ENCODE data around the gene NUTF2.
"Not testable (repeated sequence)": the region's sequence is repeated elsewhere in the genome, so short reads cannot be mapped to it uniquely, and the experiment has no call there.

Gene NUTF2

GRCh38 chr16:67864044-67864443, 17.3 kb downstream of the NUTF2 start:
- not testable (repeated sequence) for DNase-seq (ENCODE audit: low read depth)

DNA sequence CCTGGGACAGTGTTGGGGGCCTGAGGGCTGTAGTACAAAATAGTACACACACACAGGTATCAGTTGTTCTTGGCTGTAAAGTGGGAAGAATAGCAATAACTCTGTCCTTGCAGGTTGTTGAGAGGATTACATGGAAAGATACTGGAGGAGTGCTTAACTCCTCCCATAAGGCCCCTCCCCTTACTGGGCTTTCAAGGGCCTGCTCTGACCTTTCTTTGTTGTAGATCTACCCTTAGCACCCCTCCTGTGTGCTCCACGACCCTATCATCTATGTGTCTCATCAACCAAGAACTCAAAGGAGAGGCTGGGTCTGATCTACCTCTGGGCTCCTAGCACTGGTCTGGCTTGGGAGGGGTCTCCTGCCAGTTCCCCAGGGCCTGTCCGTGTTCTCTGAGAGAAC, 17.9 kb downstream of the NUTF2 start:
- no peak for DNase-seq (ENCODE audit: low read depth)

DNA sequence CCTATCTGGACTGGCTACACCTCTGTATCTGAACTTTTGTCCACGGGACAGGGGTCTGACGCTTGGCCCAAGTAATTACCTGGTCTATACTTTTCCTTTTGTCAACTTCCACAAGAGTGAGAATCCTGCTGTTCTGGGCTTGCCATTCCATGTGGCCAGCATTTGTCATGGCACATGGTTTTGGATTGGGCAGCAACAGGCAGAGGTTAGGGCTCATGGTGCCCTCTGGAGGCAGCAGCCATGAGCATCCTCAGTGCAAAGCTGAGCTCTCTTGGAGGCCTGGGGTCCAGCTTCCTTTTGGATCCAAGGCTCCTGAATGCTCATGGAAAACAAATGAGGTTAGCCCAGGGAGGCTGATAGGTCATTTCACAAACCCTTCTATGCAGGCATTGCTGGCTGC, 18.6 kb downstream of the NUTF2 start:
- DNase-seq (ENCODE audit: low read depth): no peak

DNA sequence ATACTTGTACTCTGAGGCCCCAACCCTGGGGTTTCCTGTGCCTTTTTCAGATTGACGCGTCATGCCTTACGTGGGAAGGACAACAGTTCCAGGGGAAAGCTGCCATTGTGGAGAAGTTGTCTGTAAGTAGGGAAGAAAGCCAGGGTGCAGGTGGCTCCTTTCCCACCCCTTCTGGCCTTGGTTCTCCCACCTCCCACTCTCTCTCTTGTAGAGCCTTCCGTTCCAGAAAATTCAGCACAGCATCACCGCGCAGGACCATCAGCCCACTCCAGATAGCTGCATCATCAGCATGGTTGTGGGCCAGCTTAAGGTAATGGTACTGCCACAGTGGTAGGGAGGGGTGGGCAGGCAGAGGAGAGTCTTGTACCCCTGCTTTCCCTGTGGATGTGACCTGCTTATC, 21.6 kb downstream of the NUTF2 start:
- DNase-seq (ENCODE audit: low read depth): no peak

DNA sequence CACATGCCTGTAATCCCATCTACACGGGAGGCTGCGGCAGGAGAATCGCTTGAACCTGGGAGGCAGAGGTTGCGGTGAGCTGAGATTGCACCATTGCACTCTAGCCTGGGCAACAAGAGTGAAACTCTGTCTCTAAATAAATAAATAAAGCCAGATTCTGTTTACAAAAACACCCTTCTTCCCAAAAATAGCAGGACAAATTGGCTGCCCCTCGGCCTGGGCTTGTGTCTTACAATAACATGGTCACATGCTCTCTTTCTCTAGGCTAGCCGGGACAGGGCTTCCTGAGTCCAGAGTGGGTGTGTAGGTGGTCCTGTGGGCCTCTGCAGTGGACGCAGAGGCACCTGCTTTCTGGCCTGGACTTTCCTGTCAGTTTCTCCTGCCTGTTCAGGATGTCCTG, 22.9 kb downstream of the NUTF2 start:
- DNase-seq (ENCODE audit: low read depth): no peak

- DNase-seq (ENCODE audit: low read depth): no peak
These were observed 24.5 kb downstream of the NUTF2 start for GRCh38 chr16:67871256-67871655.

GRCh38 chr16:67872131-67872630, 25.4 kb downstream of the NUTF2 start:
- DNase-seq (ENCODE audit: low read depth): no peak

DNA sequence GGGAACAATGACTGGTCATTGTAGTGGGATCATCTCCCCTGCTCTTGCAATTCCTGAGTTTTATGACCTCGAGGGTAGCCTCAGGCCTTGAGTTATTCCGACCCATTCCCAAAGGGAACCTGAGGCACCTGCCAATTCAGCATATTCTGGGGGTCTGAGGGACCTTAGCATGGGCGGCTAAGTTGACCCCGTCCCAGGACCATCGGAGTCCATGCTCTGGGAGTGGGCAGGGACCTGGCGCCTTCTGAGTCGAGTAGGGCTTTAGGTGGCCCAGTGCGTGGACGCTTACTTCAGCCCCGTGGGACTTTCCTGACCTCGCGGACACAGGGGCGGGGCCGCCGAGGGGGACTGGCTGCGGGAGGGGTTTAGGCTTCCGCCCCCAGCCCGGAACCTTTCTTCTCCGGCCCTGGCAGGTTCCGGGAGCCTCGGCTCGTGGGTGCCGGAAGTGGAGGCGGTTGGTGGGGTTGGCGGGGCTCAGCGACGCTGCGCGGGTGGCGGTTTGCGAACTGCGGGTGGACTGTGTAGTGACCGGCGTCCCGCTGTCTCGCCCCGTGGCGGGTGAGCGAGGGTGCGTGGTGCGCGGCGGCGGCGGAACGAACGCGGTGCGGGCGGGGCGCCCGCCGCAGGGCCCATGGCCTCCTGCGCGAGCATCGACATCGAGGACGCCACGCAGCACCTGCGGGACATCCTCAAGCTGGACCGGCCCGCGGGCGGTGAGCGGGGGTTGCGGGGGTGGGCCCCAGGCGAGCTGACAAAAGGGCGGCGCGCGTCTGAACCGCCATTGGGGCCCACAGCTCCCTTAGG, 26.1 kb downstream of the NUTF2 start, which contains the start of gene EDC4:
EDC4 (plus strand) TSS at position 422 of the 804 bp plus-strand sequence; CDS start at position 632, 210 bp downstream.
- peak; percentile 76 for DNase-seq (ENCODE audit: low read depth)

DNA sequence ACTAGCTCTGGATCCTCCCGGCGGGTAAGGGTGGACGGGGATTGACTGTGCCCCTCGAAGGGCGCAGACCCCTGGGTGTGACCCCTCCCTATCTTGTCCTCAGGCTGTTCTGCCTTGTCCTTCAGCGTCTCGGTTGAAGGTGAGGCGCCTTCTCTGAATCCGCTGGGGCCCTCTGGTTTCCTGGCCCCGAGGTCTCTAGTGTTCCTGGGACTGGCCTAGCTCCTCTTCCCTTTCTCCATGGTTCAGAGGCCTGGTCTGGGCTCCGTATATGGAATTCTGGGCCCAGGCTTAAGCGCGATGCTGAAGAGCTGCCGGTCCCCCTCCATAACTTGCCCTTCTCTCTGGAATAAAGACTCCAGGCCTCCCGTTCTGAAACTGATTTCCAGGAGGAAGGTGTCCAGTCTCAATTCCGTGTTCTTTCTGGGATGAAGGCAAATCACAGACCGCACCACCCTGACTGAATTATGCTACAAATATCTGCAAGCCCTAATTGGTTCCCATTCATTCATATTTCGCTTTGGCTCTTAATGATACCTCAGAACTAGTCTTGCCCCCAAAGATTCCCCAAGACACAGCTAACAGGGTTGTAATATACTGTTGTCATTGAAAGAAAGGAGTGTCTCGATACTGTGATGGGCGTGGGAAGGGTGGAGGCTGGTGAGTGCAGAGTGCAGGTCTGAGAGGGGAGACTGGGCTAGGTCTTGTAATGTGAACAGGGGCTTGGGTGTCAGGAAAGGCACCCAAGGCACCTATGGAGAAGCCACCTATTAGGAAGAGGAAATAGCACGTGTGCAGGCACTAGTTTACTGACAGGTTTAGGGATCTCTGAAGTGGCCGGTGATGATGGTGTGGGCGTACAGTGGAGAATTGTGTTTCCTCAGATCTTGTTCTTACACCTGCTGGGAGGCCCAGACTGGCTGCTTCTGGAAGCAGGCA, 27.0 kb downstream of the NUTF2 start:
- no peak for DNase-seq (ENCODE audit: low read depth)

GRCh38 chr16:67874372-67874771, 27.6 kb downstream of the NUTF2 start:
- no peak for DNase-seq (ENCODE audit: low read depth)

DNA sequence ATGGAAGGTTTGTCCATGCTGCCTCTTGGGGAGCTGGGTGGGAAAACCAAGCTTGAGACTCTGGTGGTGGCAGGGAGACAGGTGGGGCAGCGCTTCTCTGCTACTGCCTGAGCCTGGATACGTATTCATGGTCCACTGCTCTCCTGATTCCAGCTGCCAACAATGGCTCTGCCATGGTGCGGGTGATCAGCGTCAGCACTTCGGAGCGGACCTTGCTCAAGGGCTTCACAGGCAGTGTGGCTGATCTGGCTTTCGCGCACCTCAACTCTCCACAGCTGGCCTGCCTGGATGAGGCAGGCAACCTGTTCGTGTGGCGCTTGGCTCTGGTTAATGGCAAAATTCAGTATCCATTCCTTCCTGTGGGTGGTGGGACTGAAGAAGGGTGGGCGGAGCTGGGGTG, 30.3 kb downstream of the NUTF2 start:
- DNase-seq (ENCODE audit: low read depth): no peak

- DNase-seq (ENCODE audit: low read depth): no peak
These were observed 31.5 kb downstream of the NUTF2 start for GRCh38 chr16:67878232-67878631.

DNA sequence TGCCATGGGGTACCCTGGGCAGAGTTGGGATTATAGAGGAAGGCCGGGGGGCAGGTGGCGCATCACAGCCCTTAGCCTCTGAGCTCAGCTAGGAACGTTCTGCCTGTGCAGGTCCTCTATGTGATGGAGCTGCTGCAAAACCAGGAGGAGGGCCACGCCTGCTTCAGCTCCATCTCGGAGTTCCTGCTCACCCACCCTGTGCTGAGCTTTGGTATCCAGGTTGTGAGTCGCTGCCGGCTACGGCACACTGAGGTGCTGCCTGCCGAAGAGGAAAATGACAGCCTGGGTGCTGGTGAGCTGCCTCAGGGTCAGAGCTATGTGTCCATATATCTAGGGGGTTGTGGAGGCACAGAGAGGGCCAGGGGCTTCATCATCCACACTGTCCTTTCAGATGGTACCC, 32.1 kb downstream of the NUTF2 start:
- no peak for DNase-seq (ENCODE audit: low read depth)

GRCh38 chr16:67879462-67879861, 32.7 kb downstream of the NUTF2 start:
- DNase-seq (ENCODE audit: low read depth): no peak

DNA sequence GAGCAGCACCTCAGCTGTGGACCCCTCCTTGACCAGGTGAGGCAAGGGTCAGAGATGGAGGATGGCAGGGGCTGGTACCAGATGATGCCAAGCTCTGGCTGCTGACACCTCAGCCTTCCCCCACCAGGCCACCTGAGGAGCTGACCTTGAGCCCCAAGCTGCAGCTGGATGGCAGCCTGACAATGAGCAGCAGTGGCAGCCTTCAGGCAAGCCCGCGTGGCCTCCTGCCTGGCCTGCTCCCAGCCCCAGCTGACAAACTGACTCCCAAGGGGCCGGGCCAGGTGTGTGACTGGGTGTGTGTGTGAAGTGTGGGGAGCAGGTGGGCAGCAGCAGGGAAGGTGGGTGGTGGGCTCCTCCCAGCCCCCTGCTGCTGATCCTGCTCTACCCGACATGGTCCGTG, 33.2 kb downstream of the NUTF2 start:
- no peak for DNase-seq (ENCODE audit: low read depth)

GRCh38 chr16:67880584-67880983, 33.9 kb downstream of the NUTF2 start:
- DNase-seq (ENCODE audit: low read depth): no peak

DNA sequence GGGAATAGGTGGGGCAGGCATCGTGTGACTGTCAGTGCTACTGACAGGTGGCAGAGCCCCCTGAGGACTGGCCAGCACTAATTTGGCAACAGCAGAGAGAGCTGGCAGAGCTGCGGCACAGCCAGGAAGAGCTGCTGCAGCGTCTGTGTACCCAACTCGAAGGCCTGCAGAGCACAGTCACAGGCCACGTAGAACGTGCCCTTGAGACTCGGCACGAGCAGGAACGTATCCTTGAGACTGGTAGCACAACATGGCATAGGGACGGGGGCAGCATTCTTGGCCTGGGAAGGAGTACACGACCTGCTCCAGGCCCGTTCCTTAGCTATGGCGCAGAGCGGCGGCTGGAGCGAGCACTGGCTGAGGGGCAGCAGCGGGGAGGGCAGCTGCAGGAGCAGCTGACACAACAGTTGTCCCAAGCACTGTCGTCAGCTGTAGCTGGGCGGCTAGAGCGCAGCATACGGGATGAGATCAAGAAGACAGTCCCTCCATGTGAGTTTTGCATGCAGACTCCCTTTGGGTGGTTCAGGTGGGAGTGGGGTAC, 35.0 kb downstream of the NUTF2 start:
- DNase-seq (ENCODE audit: low read depth): no peak

DNA sequence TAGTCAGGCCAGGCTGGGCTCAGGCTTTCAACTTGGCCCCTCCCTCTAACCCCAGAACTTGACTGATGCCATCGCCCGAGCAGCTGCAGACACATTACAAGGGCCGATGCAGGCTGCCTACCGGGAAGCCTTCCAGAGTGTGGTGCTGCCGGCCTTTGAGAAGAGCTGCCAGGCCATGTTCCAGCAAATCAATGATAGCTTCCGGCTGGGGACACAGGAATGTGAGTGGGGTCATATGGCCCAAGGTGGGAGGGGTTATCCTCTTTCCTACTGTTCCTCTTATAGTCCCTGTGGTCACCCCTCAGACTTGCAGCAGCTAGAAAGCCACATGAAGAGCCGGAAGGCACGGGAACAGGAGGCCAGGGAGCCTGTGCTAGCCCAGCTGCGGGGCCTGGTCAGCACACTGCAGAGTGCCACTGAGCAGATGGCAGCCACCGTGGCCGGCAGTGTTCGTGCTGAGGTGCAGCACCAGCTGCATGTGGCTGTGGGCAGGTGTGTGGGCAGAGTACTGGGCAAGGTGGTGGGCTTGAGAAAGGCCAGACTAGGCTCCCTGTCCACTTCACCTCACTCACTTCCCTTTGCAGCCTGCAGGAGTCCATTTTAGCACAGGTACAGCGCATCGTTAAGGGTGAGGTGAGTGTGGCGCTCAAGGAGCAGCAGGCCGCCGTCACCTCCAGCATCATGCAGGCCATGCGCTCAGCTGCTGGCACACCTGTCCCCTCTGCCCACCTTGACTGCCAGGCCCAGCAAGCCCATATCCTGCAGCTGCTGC, 35.8 kb downstream of the NUTF2 start:
- no peak for DNase-seq (ENCODE audit: low read depth)

DNA sequence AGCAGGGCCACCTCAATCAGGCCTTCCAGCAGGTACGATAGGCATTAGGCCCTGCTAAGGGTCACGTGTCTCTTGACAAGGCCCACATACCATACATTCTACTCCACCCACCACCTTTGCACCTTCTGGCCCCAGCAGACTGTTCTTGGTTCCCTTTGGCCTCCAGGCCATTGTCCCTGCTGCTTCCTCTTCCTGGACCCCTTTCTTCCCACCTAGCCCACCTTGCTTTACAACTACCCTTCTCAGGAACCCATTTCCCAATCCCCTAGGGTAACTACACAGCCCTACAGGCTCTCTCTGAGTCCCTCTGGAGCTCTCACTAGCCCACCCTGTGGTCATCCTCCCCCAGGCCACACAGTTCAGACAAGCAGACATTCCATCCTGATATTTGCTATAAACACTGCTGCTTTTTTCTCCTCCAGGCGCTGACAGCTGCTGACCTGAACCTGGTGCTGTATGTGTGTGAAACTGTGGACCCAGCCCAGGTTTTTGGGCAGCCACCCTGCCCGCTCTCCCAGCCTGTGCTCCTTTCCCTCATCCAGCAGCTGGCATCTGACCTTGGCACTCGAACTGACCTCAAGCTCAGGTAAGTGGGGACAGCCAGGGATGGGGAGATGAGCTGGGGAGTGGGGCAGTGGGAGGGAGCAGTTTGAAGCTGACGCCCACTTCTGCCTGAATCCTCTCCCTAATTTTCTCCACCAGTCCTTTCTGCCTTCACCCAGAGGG, 36.6 kb downstream of the NUTF2 start:
- DNase-seq (ENCODE audit: low read depth): no peak

- peak; percentile 53 for DNase-seq (ENCODE audit: low read depth)
These were observed 37.1 kb downstream of the NUTF2 start for GRCh38 chr16:67883872-67884261.

DNA sequence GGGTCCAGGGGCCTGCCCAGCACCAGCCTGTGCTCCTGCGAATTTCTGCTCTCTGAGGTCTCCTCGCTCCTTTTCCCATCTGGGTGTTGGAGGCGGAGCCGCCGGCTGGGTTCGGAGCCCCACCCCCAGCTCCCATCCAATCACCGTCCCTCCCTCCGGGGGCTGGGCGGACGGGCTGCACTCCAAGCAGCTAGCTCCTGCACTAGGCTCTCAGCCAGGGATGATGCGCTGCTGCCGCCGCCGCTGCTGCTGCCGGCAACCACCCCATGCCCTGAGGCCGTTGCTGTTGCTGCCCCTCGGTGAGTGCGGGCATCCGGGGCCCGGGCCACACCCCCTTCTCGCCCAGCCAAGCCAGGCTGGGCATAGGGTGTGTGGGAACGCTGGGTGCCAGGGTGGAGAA, 38.0 kb downstream of the NUTF2 start, which contains the start of gene NRN1L:
NRN1L (plus strand) TSS at position 202 of the 400 bp plus-strand sequence; CDS start at position 221, 19 bp downstream.
- DNase-seq (ENCODE audit: low read depth): no peak

All from stimulated activated CD8-positive, alpha-beta memory T cell treated with anti-CD3 and anti-CD28 coated beads, Interleukin-15, amount 100 ng/mL, for 1 hour (primary cell).